IPS-20b (cell line): ENCODE results near the gene ADORA2B.

ENCODE experiments used
- H3K27ac ChIP-seq: one replicate; pipeline ENCODE4 v1.5.1; 2013; ENCODE audit warnings: low read length
- H3K27me3 ChIP-seq: 2 replicates; pipeline ENCODE4 v1.6.1; 2013; ENCODE audit warnings: mild to moderate bottlenecking, low read length, inconsistent platforms; ENCODE audit not compliant: insufficient read depth
- H3K36me3 ChIP-seq: 2 replicates; pipeline ENCODE4 v1.6.1; 2013; ENCODE audit warnings: low read depth, mild to moderate bottlenecking, inconsistent platforms, low read length, moderate library complexity; ENCODE audit not compliant: insufficient read depth
- H3K4me1 ChIP-seq: 2 replicates; pipeline ENCODE4 v1.6.1; 2013; ENCODE audit warnings: mild to moderate bottlenecking, control low read depth, inconsistent platforms, low read length, moderate library complexity; ENCODE audit not compliant: insufficient read depth
- H3K4me3 ChIP-seq: 2 replicates; pipeline ENCODE4 v1.5.1; 2013; ENCODE audit warnings: mild to moderate bottlenecking, low read length, inconsistent platforms
- H3K9ac ChIP-seq: 2 replicates; pipeline ENCODE4 v1.6.1; 2013; ENCODE audit warnings: low read depth, mild to moderate bottlenecking, inconsistent platforms, low read length, moderate library complexity
- H3K9me3 ChIP-seq: 2 replicates; pipeline ENCODE4 v1.6.1; 2013; ENCODE audit warnings: mild to moderate bottlenecking, low read depth, low read length, inconsistent platforms; ENCODE audit not compliant: insufficient read depth

ADORA2B gene

GRCh38 chr17:15999974-16000827 is 55.3 kb downstream of the ADORA2B start:
- H3K27ac ChIP-seq: peak overlapping the region; percentile 18
- H3K27me3 ChIP-seq: no peaks in the 10 kb centered on the region
- H3K4me1 ChIP-seq: peaks cover 6% of the 10 kb centered on the region

DNA sequence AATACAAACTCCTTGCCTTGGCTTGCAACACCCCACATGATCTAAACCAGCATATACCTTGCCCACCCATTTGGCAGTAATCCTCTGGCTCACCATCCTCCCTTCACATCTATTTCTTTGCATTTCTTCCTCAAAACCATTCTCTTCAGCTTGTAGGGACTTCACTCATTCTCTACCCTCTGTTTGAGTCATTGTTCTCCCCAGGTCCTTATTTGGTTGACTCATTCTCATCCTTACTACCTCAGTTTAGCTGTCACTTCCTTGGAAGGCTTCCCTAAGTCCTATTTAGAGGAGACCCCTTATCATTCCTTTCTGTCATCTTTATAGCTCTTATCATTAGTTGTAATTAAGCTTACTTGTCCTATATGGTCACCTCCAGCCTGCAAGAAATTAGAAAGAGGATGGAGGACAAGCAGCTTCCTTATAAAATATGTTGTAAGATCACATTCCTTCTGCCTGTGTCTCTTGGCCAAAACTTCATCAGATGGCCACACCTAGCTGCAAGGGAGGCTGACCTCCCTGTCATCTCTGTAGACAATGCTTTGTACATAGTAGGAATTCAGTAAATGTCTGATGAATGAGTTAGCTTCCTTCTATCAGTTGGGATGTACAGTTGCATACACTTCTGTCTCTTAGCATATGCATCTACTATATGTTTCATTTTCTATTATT is 56.4 kb downstream of the ADORA2B start:
- H3K4me3 ChIP-seq: peak overlapping the region; percentile 85
- no peak overlapping the region for H3K27ac ChIP-seq
- no peaks in the 10 kb centered on the region for H3K27me3 ChIP-seq
- peaks cover 6% of the 10 kb centered on the region; the same call in 1 of the 2 replicates for H3K9me3 ChIP-seq
- H3K36me3 ChIP-seq: peaks cover 64% of the 10 kb centered on the region
- no peak overlapping the region for H3K9ac ChIP-seq
- peaks cover 6% of the 10 kb centered on the region for H3K4me1 ChIP-seq

More at GRCh38 chr17:15999974-16000827, 55.3 kb downstream of the ADORA2B start:
- peak overlapping the region; percentile 94 for H3K9ac ChIP-seq
- H3K9me3 ChIP-seq: peaks cover 6% of the 10 kb centered on the region; the same call in 1 of the 2 replicates
- H3K4me3 ChIP-seq: peak overlapping the region; percentile 85
- peaks cover 52% of the 10 kb centered on the region for H3K36me3 ChIP-seq

DNA sequence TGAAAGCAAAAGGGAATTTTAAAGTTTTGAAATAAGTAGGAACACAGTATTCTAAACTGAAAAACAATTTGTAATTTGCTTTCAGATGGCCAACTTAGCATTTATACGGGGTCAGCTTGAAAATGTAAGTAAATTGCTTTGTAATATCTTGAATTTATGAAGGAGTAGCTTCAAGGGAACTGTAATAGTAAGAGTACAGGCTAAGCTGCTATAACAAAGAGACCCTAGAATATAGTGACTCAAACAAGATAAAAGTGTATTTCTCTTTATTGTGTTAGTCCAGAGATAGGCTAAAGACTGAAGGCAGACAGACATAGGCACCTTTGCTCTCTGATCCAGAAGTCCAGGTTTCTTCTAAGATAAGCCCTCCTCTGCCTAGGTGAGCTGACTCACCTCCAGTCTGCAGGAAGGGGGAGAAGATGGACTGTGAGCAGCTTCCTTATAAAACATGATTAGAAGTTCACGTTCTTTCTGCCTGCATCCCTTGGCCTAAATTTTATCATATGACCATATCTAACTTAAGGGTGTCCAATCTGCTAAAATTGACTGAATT is 57.9 kb downstream of the ADORA2B start:
- Histone ChIP-seq H3K27ac (no peak overlapping the region), H3K4me1 (peaks cover 6% of the 10 kb centered on the region), H3K4me3 (no peak overlapping the region), H3K36me3 (peaks cover 68% of the 10 kb centered on the region), H3K9me3 (peaks cover 6% of the 10 kb centered on the region; the same call in 1 of the 2 replicates), H3K9ac (no peak overlapping the region), H3K27me3 (no peaks in the 10 kb centered on the region)

- Histone ChIP-seq H3K9me3 (peaks cover 6% of the 10 kb centered on the region; the same call in 1 of the 2 replicates), H3K27ac (no peak overlapping the region), H3K4me3 (no peak overlapping the region), H3K4me1 (peaks cover 6% of the 10 kb centered on the region), H3K36me3 (peaks cover 79% of the 10 kb centered on the region), H3K27me3 (no peaks in the 10 kb centered on the region), H3K9ac (no peak overlapping the region)
Measured at GRCh38 chr17:16003841-16004240, 58.9 kb downstream of the ADORA2B start.

- H3K4me3 ChIP-seq: no peak overlapping the region
- H3K27ac ChIP-seq: no peak overlapping the region
- no peaks in the 10 kb centered on the region for H3K27me3 ChIP-seq
- H3K36me3 ChIP-seq: peaks cover 92% of the 10 kb centered on the region
- peaks cover 5% of the 10 kb centered on the region for H3K4me1 ChIP-seq
- H3K9ac ChIP-seq: no peak overlapping the region
- peaks cover 6% of the 10 kb centered on the region; the same call in 1 of the 2 replicates for H3K9me3 ChIP-seq
Measured at GRCh38 chr17:16005636-16006035, 60.7 kb downstream of the ADORA2B start.

GRCh38 chr17:16007439-16007838 is 62.5 kb downstream of the ADORA2B start:
- no peak overlapping the region for H3K27ac ChIP-seq
- no peak overlapping the region for H3K4me3 ChIP-seq
- H3K4me1 ChIP-seq: no peaks in the 10 kb centered on the region; the same call in 1 of the 2 replicates
- H3K36me3 ChIP-seq: peaks cover 95% of the 10 kb centered on the region
- H3K9ac ChIP-seq: no peak overlapping the region
- no peaks in the 10 kb centered on the region for H3K27me3 ChIP-seq
- H3K9me3 ChIP-seq: no peaks in the 10 kb centered on the region

- Histone ChIP-seq H3K4me1 (no peaks in the 10 kb centered on the region; the same call in 1 of the 2 replicates), H3K27ac (no peak overlapping the region), H3K9ac (no peak overlapping the region), H3K4me3 (no peak overlapping the region), H3K27me3 (no peaks in the 10 kb centered on the region), H3K9me3 (no peaks in the 10 kb centered on the region), H3K36me3 (peaks cover 85% of the 10 kb centered on the region)
Measured at GRCh38 chr17:16013943-16014407, 69.0 kb downstream of the ADORA2B start.

GRCh38 chr17:16019347-16019746 is 74.4 kb downstream of the ADORA2B start:
- H3K27ac ChIP-seq: no peak overlapping the region
- H3K4me3 ChIP-seq: no peak overlapping the region
- no peak overlapping the region for H3K9ac ChIP-seq
- H3K36me3 ChIP-seq: peaks cover 85% of the 10 kb centered on the region
- H3K27me3 ChIP-seq: no peaks in the 10 kb centered on the region
- no peaks in the 10 kb centered on the region for H3K4me1 ChIP-seq
- no peaks in the 10 kb centered on the region for H3K9me3 ChIP-seq

GRCh38 chr17:16023881-16024280 is 79.0 kb downstream of the ADORA2B start:
- Histone ChIP-seq H3K4me1 (no peaks in the 10 kb centered on the region; the same call in 1 of the 2 replicates), H3K9me3 (no peaks in the 10 kb centered on the region), H3K9ac (no peak overlapping the region), H3K4me3 (no peak overlapping the region), H3K36me3 (peaks cover 94% of the 10 kb centered on the region), H3K27me3 (no peaks in the 10 kb centered on the region), H3K27ac (no peak overlapping the region)

- Histone ChIP-seq H3K9ac (no peak overlapping the region), H3K27me3 (no peaks in the 10 kb centered on the region), H3K4me1 (no peaks in the 10 kb centered on the region; the same call in 1 of the 2 replicates), H3K36me3 (peaks cover 96% of the 10 kb centered on the region), H3K27ac (no peak overlapping the region), H3K9me3 (no peaks in the 10 kb centered on the region), H3K4me3 (no peak overlapping the region)
Measured at GRCh38 chr17:16025202-16025601, 80.3 kb downstream of the ADORA2B start.
